GM20431 (cell line): ENCODE data around the gene PGBD2.
"Not testable (repeated sequence)": the region's sequence is repeated elsewhere in the genome, so short reads cannot be mapped to it uniquely, and the experiment has no call there.

Source experiments
- in situ Hi-C: fragments of 300-500 bp; cut with MseI, MboI; formaldehyde crosslinking; loops from one replicate; pipeline ENCODE4 v1.15.0; 2020; ENCODE audit warnings: low sequenced_read_pairs; ENCODE audit not compliant: unreplicated experiment

PGBD2 gene

GRCh38 chr1:248924696-248925532 lies 18.9 kb downstream of the PGBD2 start:
- in situ Hi-C loops = no loop called here

DNA sequence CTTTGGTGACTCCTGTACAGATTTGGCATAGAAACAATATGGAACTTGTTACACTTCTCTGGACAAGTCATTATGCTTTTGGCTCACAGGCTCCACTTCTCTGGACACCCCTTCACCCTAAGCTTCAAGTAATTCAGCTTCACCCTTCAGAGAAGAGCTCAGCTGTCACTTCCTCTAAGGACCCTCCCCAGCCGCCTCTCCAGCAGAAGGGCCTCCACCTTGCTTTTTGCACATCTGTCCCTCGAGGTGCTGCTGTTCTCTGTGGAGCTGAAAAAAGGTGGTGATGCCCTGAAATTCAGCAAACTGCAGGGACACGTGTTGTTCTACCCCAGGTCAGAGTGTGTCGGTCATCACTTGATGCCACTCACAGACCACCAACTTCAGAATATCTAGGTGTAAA lies 19.8 kb downstream of the PGBD2 start:
- in situ Hi-C loops = not testable (repeated sequence)

DNA sequence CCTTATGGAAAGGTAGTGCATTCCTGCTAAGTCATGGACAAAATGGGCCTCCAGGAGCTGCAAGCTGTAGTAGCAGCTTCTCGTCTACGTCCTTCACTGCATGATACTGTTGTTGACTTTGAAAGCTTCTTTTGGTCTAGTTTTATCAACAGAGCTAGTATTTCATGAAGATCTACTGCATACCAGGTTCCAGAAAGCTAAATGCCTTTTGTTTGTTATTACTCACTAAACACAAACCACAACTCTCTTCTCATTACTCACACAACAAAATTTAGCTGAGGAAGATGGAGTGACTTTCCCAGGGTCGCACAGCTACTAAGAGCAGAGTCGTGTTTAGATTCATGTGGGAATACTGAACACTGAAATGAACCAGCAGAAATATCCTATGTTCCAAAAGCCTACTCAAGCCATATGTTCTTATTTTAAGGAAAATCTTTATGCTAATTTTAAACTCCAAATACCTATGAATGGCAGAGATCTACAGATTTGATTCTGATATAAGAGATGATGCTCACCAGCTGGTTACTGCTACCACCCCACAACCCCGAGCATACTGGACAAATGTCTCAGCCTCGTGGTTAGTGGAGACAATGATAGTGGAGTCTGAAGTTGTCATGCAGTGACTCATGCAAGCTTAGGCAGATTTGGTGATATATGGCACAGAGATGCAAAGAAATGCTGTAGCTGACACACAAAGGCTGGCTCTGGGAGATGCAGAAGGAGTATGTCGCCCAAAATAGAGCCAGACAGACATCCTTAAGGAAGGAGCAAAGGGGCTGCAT lies 20.6 kb downstream of the PGBD2 start:
- in situ Hi-C loops = no loop called here

GRCh38 chr1:248927283-248927682 lies 21.2 kb downstream of the PGBD2 start:
- in situ Hi-C loops = not testable (repeated sequence)

- in situ Hi-C loops = not testable (repeated sequence)
Measured at GRCh38 chr1:248928122-248928521, 22.1 kb downstream of the PGBD2 start.

DNA sequence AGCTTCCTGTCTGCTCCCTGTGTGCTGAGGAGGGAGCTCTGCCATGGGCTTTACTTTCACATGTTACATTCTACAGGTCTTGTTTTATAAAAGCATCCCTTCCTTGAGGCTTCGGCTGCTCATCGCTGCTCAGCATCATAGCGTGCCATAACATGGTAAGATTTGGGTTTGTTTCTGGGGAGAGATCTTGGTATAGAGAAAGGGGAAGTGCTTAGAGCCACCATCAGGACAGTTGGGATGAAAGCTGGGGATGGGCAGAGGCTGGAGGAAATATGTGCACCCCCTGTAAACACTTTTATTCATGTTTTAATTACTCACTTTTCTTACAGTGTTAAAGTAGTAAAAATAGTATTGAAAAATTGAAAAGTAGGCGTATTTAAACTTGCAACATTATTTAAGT lies 24.0 kb downstream of the PGBD2 start:
- in situ Hi-C loops = not testable (repeated sequence)

GRCh38 chr1:248938173-248938809 lies 32.3 kb downstream of the PGBD2 start:
- in situ Hi-C loops = not testable (repeated sequence)

GRCh38 chr1:248944134-248944999 lies 38.3 kb downstream of the PGBD2 start:
- in situ Hi-C loops = not testable (repeated sequence)

DNA sequence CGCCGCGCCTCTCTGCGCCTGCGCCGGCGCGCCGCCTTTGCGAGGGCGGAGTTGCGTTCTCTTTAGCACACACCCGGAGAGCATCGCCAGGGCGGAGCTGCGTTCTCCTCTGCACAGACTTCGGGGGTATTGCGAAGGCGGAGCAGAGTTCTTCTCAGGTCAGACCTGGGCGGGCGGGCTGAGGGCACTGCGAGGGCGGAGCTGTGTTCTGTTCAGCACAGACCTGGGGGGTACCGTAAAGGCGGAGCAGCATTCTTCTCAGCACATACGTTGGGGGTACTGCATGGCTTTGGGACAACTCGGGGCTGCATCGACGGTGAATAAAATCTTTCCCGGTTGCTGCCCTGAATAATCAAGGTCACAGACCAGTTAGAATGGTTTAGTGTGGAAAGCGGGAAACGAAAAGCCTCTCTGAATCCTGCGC lies 39.0 kb downstream of the PGBD2 start:
- in situ Hi-C loops = not testable (repeated sequence)

DNA sequence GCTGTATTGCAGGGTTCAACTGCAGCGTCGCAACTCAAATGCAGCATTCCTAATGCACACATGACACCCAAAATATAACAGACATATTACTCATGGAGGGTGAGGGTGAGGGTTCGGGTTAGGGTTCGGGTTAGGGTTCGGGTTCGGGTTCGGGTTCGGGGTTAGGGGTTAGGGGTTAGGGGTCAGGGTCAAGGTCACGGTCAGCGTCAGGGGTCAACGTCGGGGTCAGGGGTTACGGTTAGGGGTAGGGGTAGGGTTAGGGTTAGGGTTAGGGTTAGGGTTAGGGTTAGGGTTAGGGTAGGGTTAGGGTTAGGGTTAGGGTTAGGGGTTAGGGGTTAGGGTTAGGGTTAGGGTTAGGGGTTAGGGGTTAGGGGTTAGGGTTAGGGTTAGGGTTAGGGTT lies 39.4 kb downstream of the PGBD2 start:
- in situ Hi-C loops = not testable (repeated sequence)

DNA sequence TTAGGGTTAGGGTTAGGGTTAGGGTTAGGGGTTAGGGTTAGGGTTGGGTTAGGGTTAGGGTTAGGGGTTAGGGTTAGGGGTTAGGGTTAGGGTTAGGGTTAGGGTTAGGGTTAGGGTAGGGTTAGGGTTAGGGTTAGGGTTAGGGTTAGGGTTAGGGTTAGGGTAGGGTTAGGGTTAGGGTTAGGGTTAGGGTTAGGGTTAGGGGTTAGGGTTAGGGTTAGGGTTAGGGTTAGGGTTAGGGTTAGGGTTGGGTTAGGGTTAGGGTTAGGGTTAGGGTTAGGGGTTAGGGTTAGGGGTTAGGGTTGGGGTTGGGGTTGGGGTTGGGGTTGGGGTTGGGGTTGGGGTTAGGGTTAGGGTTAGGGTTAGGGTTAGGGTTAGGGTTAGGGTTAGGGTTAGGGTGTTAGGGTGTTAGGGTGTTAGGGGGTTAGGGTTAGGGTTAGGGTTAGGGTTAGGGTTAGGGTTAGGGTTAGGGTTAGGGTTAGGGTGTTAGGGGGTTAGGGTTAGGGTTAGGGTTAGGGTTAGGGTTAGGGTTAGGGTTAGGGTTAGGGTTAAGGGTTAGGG lies 39.9 kb downstream of the PGBD2 start:
- in situ Hi-C loops = not testable (repeated sequence)
